Measurements from ENCODE around the gene RPE.
A peak's percentile ranks its signal among the peaks of the same experiment; 100 is the strongest.

Gene RPE

GRCh38 chr2:210002158-210003157 lies at the start of gene RPE:
TSS of gene RPE (plus strand) at chr2:210002638. CDS start at chr2:210002662, 24 bp downstream.
- DNase-seq (ENCODE audit: low read depth in 2 of 2, low spot score in 1 of 2), result peak; percentile 96 to 98

- no peak for DNase-seq (ENCODE audit: low read depth in 2 of 2, low spot score in 1 of 2)
These were observed 46.2 kb upstream of the RPE start for GRCh38 chr2:209956271-209956670.

DNA sequence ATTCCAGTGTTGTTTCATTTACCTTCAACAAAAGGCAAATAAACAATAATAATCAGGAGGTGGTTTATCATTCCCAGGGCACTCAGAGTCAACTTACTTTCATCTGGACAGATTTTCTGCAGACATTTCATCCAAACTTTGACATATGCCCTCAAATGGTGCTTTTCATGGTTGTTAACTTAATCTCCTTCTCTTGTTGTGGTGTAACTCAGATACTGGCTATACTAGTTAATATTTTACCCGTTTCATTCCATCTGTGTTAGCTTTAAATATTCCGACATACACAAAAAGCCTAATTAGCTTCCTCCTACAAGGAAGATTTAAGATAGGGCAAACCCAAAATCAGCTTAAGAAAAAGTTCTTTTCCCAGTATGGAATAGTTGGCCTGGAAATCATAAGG lies 44.4 kb upstream of the RPE start:
- no peak for DNase-seq (ENCODE audit: low read depth in 2 of 2, low spot score in 1 of 2)

DNA sequence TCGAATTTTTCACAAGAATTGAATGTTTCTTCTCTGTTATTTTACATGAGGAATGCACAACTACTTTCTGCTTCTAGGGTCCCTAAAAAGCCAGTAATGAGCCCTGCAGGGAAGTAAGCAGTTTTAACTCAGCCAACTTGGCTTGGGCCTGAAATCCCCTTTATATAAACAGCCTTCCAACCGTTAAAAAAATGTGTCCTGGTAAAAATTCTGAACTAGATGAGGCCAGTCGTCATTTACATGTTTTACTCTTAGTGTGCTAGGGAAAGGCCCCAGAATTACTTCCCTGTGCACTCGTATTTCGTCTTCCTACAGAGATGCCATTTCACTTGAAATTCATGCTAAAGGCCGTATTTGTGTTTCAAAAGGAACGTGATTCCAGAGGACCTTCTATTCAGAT lies 42.4 kb upstream of the RPE start:
- no peak for DNase-seq (ENCODE audit: low read depth in 2 of 2, low spot score in 1 of 2)

GRCh38 chr2:209960676-209961630 lies 41.5 kb upstream of the RPE start:
- DNase-seq (ENCODE audit: low read depth in 2 of 2, low spot score in 1 of 2), result peak in 1 of 2 donors; percentile 7

DNA sequence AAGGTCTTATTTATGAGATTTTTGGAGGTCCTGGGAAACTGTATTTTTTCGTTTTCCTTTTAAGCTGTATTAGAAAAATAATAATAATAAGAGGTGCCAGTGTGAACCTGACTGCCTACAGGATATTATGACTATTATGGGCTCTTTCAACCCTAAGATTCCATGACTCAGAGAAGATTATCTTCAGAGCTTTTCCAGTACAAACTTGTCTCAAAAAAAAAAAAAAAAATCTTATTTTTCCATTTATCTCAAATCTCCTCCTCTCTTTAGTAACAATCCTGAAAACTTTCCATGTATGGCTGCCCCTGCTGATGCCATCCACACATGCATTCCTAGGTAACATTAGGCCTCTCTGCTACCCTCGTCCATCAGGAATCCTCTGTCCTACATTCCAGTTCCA lies 36.7 kb upstream of the RPE start:
- DNase-seq (ENCODE audit: low read depth in 2 of 2, low spot score in 1 of 2), result no peak

GRCh38 chr2:209969692-209970091 lies 32.7 kb upstream of the RPE start:
- DNase-seq (ENCODE audit: low read depth in 2 of 2, low spot score in 1 of 2), result no peak

DNA sequence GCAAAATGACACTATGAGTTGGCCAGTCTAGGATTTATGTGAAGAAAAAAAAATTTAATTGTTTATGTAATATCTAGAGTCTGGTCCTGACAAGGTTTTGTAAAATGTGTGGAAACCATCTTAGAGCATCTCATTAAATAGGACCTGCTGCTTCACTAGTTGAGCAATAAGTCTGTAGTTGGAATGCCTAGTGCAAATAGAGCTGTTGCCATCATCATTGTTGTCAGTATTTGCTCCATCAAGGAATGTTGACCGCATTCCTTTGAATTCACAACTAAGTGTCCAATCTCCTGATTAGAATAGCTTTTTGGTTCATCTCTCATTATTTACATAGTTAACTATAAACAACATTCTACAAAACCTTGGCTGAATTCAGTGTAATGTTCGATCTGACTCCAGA lies 32.2 kb upstream of the RPE start:
- no peak for DNase-seq (ENCODE audit: low read depth in 2 of 2, low spot score in 1 of 2)

- no peak for DNase-seq (ENCODE audit: low read depth in 2 of 2, low spot score in 1 of 2)
These were observed 31.7 kb upstream of the RPE start for GRCh38 chr2:209970711-209971110.

DNA sequence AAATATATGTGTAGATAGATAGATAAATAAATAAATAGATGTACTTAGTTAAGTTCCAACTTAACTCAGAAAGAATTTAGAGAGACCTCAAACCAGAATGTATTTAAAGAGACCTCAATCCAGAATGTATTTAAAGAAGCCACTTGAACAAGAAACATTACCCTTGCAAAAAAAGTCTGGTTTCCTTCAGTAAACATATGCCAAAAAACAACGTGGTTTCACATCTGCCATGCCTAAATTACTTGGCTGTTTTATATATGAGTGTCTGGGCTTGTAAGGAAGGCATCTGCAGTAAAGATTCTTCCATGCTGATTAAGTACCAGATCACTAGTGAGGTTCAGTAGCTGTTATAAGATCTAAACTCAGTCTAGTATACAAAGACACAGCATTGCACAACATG lies 29.1 kb upstream of the RPE start:
- no peak for DNase-seq (ENCODE audit: low read depth in 2 of 2, low spot score in 1 of 2)

DNA sequence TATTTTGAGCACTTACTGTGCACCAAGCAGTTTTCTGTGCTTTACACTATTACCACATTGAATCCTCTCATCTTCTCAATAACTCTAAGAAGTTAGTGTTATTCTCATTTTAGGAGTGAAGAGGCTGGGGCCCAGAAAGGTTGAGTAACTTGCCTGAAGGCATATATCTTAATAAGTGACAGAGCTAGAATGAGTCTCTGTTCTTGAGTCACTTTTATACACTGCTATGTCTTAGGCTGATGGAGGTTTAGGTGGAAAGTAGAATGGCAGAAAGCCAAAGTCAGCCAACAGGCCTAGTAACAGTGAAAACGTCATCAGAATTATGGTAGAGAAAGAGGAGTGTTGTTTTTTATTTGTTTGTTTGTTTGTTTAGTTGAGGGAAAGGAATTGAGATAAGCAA lies 27.9 kb upstream of the RPE start:
- no peak for DNase-seq (ENCODE audit: low read depth in 2 of 2, low spot score in 1 of 2)

DNA sequence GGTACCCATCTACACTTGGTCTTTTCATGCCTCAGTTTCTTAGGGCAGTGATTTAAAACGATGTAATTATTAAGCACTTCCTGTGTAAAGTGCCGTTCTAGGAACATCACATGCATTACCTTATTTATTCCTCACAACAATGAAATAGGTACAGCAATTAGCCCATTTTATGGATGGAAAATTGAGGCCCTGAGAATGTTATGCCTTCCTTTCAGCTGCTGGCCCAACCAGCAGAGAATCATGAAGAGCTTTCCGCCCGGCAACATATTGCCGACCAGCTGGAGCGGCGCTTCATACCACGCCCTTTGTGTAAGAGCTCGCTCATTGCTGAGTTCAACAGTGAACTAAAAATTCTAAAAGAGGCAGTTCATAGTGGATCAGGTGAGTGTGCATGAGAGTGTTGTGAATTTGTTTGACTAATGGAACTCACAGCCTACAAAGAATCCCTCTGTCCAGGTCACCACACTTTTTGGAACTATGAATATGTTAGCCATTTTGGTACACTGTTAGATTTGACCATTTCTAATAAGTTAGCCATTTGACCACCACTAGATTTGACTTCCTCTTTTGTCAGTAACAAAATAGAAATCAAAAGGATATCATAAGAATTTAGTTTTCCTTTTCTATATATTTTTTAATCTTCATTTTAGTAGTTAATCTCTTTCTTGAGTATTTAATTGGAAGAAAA lies 25.6 kb upstream of the RPE start:
- DNase-seq (ENCODE audit: low read depth in 2 of 2, low spot score in 1 of 2), result no peak

DNA sequence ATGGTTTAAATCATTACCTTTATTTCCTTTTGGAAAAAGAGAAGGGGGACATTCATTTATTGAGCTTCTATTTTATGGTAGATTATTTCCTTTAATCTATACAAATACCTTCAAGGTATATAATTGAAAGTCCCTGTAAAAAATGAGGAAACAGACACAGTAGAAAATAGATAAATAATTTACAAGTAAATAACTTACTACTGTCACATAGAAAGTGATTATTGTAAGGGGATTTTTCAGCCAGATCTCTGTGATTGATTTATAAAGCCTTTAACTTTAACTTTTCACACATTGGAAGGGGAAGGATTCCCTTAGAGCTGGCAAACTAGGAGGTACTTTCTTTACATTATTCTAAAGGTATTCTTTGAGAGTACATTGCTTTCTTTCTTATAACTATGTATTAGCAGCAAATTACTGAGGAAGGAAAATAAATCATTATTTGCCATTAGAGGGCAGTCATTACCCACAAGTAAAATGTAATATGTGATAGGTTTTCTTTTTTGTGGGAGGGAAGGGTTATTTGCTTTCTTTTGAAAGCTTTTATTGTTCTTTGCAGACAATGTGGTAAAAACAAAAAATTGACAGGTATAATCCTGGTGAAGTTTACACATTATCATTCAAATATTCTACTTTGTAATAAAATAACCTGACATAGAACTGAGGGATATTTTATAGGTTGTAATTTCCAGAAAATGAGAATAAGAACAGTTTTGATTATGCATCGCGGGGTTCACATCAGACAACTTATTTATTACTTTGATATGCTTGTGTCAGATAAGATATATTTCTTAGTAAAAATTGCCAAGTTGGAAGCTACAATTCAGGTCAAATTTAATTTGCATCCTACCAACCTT lies 24.8 kb upstream of the RPE start:
- no peak for DNase-seq (ENCODE audit: low read depth in 2 of 2, low spot score in 1 of 2)

GRCh38 chr2:209984291-209984690 lies 18.1 kb upstream of the RPE start:
- no peak for DNase-seq (ENCODE audit: low read depth in 2 of 2, low spot score in 1 of 2)

- DNase-seq (ENCODE audit: low read depth in 2 of 2, low spot score in 1 of 2), result no peak
These were observed 16.6 kb upstream of the RPE start for GRCh38 chr2:209985874-209986273.

DNA sequence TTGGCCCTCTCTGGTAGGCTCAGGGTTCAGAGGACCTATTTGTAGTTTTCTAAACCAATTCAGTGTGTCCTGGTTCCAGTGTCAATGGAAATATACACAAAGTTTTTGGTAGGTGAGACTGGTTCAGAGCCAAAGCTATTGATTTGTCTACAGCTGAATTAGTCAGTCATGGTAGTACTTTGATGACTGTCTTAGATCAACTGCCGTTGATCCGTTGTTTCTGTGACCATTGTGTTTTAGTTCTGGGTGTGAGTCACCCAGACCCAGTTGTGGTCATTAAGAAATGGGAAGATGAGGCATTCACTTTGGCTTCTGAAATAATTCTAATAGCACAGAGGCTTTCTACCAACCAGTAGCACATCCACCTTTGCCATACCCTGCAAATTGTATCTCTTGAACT lies 16.0 kb upstream of the RPE start:
- no peak for DNase-seq (ENCODE audit: low read depth in 2 of 2, low spot score in 1 of 2)

DNA sequence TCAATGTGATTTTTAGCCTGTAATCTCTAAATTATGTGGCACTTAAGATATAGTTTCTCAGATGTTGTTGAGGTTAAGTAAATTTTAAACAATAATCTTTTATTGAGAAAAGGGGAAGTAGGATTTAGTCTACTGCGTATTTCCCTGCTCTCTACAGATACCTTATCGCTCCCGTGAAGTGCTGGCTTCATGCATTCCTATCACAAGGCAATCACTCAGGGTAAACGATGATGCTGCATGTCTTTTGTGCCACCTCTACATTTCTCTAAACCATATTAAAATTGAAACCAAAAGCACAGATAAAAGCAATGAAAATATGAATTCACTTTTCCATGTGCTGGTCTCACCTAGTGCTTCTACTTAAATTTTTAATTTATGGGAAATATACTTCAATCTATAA lies 14.4 kb upstream of the RPE start:
- DNase-seq (ENCODE audit: low read depth in 2 of 2, low spot score in 1 of 2), result no peak

GRCh38 chr2:209990838-209991237 lies 11.6 kb upstream of the RPE start:
- no peak for DNase-seq (ENCODE audit: low read depth in 2 of 2, low spot score in 1 of 2)

DNA sequence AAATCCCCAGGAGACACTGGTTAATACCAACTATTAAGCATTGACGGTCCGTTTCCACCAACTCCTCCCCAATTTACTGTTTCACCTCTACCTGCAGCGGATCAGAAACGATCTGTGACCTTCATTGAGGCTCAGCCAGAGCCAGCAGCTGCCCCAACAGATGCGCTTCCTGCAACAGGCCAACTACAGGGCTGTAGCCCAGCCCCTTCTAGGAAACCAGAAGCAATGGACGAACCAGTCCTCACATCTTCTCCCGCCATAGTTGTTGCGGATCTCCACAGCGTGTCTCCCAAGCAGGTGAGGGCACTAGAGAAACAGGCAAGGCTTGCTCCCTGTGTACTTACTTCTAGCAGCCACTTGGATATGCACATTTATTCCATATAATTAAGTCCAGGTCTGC lies 8.5 kb upstream of the RPE start:
- DNase-seq (ENCODE audit: low read depth in 2 of 2, low spot score in 1 of 2), result no peak

GRCh38 chr2:209998596-209998995 lies 3.8 kb upstream of the RPE start:
- DNase-seq (ENCODE audit: low read depth in 2 of 2, low spot score in 1 of 2), result no peak

All from stimulated activated CD8-positive, alpha-beta memory T cell treated with anti-CD3 and anti-CD28 coated beads, Interleukin-4, amount 100 ng/mL, for 1 hour (primary cell).